IPS-20b (cell line): ENCODE results near the gene ALPP.
"Not testable (repeated sequence)": the region's sequence is repeated elsewhere in the genome, so short reads cannot be mapped to it uniquely, and the experiment has no call there.

ENCODE experiments used
- H3K27ac ChIP-seq: one replicate; pipeline ENCODE4 v1.5.1; 2013; ENCODE audit warnings: low read length
- H3K27me3 ChIP-seq: 2 replicates; pipeline ENCODE4 v1.6.1; 2013; ENCODE audit warnings: mild to moderate bottlenecking, low read length, inconsistent platforms; ENCODE audit not compliant: insufficient read depth
- H3K36me3 ChIP-seq: 2 replicates; pipeline ENCODE4 v1.6.1; 2013; ENCODE audit warnings: low read depth, mild to moderate bottlenecking, inconsistent platforms, low read length, moderate library complexity; ENCODE audit not compliant: insufficient read depth
- H3K4me1 ChIP-seq: 2 replicates; pipeline ENCODE4 v1.6.1; 2013; ENCODE audit warnings: mild to moderate bottlenecking, control low read depth, inconsistent platforms, low read length, moderate library complexity; ENCODE audit not compliant: insufficient read depth
- H3K4me3 ChIP-seq: 2 replicates; pipeline ENCODE4 v1.5.1; 2013; ENCODE audit warnings: mild to moderate bottlenecking, low read length, inconsistent platforms
- H3K9ac ChIP-seq: 2 replicates; pipeline ENCODE4 v1.6.1; 2013; ENCODE audit warnings: low read depth, mild to moderate bottlenecking, inconsistent platforms, low read length, moderate library complexity
- H3K9me3 ChIP-seq: 2 replicates; pipeline ENCODE4 v1.6.1; 2013; ENCODE audit warnings: mild to moderate bottlenecking, low read depth, low read length, inconsistent platforms; ENCODE audit not compliant: insufficient read depth

The ALPP gene

GRCh38 chr2:232368311-232368731 lies 10.2 kb upstream of the ALPP start:
- Histone ChIP-seq H3K27ac (no peak overlapping the region), H3K4me3 (no peak overlapping the region)

GRCh38 chr2:232369126-232369951 lies 9.2 kb upstream of the ALPP start:
- Histone ChIP-seq H3K4me1 (peaks cover 3% of the 10 kb centered on the region), H3K9me3 (no peaks in the 10 kb centered on the region), H3K4me3 (no peak overlapping the region), H3K9ac (no peak overlapping the region), H3K36me3 (no peaks in the 10 kb centered on the region), H3K27me3 (no peaks in the 10 kb centered on the region), H3K27ac (no peak overlapping the region)

More at GRCh38 chr2:232368311-232368731, 10.2 kb upstream of the ALPP start:
- Histone ChIP-seq H3K4me1 (peaks cover 3% of the 10 kb centered on the region), H3K27me3 (no peaks in the 10 kb centered on the region), H3K9me3 (no peaks in the 10 kb centered on the region), H3K36me3 (no peaks in the 10 kb centered on the region), H3K9ac (no peak overlapping the region)

- not testable (repeated sequence) for H3K36me3 ChIP-seq
Measured at GRCh38 chr2:232370007-232370406, 8.5 kb upstream of the ALPP start.

GRCh38 chr2:232372231-232373208 lies 6.0 kb upstream of the ALPP start:
- no peaks in the 10 kb centered on the region for H3K9me3 ChIP-seq
- no peak overlapping the region for H3K27ac ChIP-seq
- H3K4me3 ChIP-seq = no peak overlapping the region
- no peak overlapping the region for H3K9ac ChIP-seq
- peaks cover 6% of the 10 kb centered on the region; the same call in 1 of the 2 replicates for H3K4me1 ChIP-seq
- no peaks in the 10 kb centered on the region for H3K27me3 ChIP-seq
- no peaks in the 10 kb centered on the region for H3K36me3 ChIP-seq

More at GRCh38 chr2:232370007-232370406, 8.5 kb upstream of the ALPP start:
- not testable (repeated sequence) for H3K4me3 ChIP-seq, H3K4me1 ChIP-seq, H3K27ac ChIP-seq, H3K9me3 ChIP-seq, H3K9ac ChIP-seq, H3K27me3 ChIP-seq

- Histone ChIP-seq H3K4me3 (no peak overlapping the region), H3K4me1 (peaks cover 6% of the 10 kb centered on the region; the same call in 1 of the 2 replicates), H3K27me3 (no peaks in the 10 kb centered on the region), H3K9me3 (no peaks in the 10 kb centered on the region), H3K27ac (no peak overlapping the region), H3K36me3 (no peaks in the 10 kb centered on the region), H3K9ac (no peak overlapping the region)
Measured at GRCh38 chr2:232374356-232374755, 4.2 kb upstream of the ALPP start.

DNA sequence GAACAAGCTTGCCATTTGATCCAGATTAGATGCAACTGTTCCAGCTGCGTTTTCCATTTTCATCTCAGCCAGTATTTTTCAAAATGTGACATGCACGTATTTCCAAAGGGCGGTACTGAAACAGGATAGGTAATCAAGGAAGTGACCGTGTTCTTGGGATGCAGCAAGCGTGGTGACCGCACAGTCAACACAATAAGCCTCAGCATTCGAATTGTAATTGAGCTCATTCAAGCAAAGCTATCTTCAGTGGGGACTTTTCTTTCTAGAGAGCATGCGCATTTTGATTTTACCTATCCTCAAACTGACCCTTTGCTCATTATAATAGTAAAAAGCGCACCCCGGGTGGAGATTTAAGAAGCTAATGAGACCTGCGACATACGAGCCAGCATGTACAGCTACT lies 3.4 kb upstream of the ALPP start:
- Histone ChIP-seq H3K9me3 (no peaks in the 10 kb centered on the region), H3K36me3 (no peaks in the 10 kb centered on the region), H3K4me1 (peaks cover 6% of the 10 kb centered on the region; the same call in 1 of the 2 replicates), H3K9ac (no peak overlapping the region), H3K27ac (no peak overlapping the region), H3K4me3 (no peak overlapping the region), H3K27me3 (no peaks in the 10 kb centered on the region)

- Histone ChIP-seq H3K27ac (no peak overlapping the region), H3K27me3 (no peaks in the 10 kb centered on the region), H3K4me3 (no peak overlapping the region)
Measured at GRCh38 chr2:232376260-232376659, 2.3 kb upstream of the ALPP start.

GRCh38 chr2:232376713-232377112 lies 1.8 kb upstream of the ALPP start:
- H3K9ac ChIP-seq = no peak overlapping the region
- H3K4me1 ChIP-seq = peaks cover 6% of the 10 kb centered on the region; the same call in 1 of the 2 replicates
- no peaks in the 10 kb centered on the region for H3K9me3 ChIP-seq
- H3K4me3 ChIP-seq = no peak overlapping the region
- H3K36me3 ChIP-seq = no peaks in the 10 kb centered on the region
- H3K27ac ChIP-seq = no peak overlapping the region
- H3K27me3 ChIP-seq = peaks cover under 1% of the 10 kb centered on the region; the same call in 1 of the 2 replicates

More at GRCh38 chr2:232376260-232376659, 2.3 kb upstream of the ALPP start:
- H3K9me3 ChIP-seq = no peaks in the 10 kb centered on the region
- no peak overlapping the region for H3K9ac ChIP-seq
- H3K36me3 ChIP-seq = no peaks in the 10 kb centered on the region
- H3K4me1 ChIP-seq = peaks cover 6% of the 10 kb centered on the region; the same call in 1 of the 2 replicates

DNA sequence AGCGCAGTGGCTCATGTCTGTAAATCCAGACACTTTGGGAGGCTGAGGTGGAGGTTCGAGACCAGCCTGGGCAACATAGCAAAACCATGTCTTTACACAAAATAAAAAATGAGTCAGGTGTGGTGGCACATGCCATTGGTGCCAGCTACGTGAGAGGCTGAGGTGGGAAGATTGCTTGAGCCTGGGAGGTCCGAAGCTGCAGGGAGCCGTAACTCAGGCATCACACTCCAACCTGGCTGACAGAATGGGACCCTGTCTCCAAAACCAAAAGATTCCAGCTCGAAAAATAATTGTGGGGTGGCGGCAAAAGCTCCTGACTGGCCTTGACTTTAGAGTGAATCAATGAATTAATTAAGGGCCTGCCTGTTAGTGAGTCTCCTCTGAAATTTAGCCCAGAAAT lies 1.2 kb upstream of the ALPP start:
- Histone ChIP-seq H3K36me3 (no peaks in the 10 kb centered on the region), H3K9me3 (no peaks in the 10 kb centered on the region), H3K27ac (no peak overlapping the region), H3K27me3 (peaks cover 5% of the 10 kb centered on the region; the same call in 1 of the 2 replicates), H3K9ac (no peak overlapping the region), H3K4me1 (peaks cover 6% of the 10 kb centered on the region), H3K4me3 (no peak overlapping the region)

DNA sequence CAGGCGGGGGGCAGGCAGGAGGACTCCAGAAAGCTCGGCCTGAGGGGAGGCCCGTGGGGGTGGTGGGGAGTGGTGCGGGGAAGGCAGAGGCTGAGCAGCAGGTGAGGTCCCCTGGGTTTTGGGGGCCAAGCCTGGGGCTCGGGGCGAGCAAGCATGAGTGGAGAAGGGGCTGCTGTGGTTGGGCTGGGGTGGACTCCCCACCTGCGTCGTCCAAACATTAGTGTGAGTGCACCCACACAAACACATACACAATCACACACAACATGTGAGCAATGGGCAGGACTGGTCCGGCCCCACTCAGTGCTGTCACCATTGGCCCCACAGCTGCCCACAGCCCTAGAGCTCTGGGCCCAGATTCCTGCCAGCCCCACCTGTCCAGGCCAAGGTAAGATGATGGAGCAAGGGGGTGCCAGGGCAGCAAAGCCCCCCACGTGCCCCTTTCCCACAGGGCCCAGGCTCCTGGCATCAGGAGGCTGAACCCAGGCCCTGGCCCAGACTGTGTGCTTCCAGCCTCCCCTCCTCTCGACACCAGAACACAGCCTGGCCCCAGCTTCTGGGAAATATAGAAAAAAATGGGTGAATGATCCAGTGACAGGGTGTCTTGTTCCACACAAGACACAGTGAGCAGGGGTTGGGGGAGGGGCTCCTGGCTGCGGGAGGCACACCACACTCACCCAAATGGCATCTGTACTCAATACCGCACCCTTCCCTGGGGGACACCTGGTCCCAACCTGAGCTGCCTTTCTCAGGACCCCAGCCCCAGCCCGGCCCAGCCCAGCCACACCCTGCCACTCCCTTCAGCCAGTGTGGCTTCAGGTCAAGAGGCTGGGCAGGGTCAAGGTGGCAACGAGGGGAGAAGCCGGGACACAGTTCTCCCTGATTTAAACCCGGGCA lies 463 bp upstream of the ALPP start:
- H3K9ac ChIP-seq = no peak overlapping the region
- no peak overlapping the region for H3K27ac ChIP-seq
- no peaks in the 10 kb centered on the region for H3K9me3 ChIP-seq

More for the DNA sequence above, 463 bp upstream of the ALPP start:
- Histone ChIP-seq H3K4me1 (peaks cover 6% of the 10 kb centered on the region), H3K4me3 (no peak overlapping the region), H3K36me3 (no peaks in the 10 kb centered on the region), H3K27me3 (peaks cover 5% of the 10 kb centered on the region; the same call in 1 of the 2 replicates)
